OCI-LY3 (cell line): Measurements from ENCODE around the gene COPB2.

Source experiments
- EZH2phosphoT487 ChIP-seq: fragments of 200-600 bp; shearing (Covaris generic); IDR thresholded peaks from 2 replicates; pipeline ENCODE4 v1.6.1; 2018; ENCODE audit warnings: antibody characterized with exemption, mixed run types, low read depth
- TF ChIP-seq, protein P1 (sequence below): fragments of 200-600, 300-600 bp; sonication (generic); IDR thresholded peaks from 2 replicates; pipeline ENCODE4 v1.5.1; 2014; ENCODE audit warnings: antibody characterized with exemption, low read length, low read depth

DNA sequence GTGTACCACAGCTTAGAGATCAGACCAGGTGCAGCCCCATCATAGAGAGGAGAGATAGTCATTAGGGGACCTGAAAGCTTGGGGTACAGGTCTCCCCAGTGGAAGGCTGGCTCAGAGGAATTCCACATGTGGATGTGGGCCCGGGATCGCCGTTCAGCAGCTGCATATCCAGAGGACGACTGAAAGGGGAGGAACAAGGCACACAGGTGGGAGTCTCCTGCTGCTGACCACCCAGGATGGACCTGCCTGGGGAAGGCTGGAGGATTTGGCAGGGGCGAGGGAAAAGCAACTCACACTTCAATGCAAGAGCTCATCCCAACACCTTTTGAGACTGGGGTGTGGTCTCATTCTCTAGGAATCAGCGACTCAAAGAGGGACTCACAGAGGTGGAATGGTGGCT is 70.6 kb downstream of the COPB2 start:
- TF ChIP-seq, protein P1, sequence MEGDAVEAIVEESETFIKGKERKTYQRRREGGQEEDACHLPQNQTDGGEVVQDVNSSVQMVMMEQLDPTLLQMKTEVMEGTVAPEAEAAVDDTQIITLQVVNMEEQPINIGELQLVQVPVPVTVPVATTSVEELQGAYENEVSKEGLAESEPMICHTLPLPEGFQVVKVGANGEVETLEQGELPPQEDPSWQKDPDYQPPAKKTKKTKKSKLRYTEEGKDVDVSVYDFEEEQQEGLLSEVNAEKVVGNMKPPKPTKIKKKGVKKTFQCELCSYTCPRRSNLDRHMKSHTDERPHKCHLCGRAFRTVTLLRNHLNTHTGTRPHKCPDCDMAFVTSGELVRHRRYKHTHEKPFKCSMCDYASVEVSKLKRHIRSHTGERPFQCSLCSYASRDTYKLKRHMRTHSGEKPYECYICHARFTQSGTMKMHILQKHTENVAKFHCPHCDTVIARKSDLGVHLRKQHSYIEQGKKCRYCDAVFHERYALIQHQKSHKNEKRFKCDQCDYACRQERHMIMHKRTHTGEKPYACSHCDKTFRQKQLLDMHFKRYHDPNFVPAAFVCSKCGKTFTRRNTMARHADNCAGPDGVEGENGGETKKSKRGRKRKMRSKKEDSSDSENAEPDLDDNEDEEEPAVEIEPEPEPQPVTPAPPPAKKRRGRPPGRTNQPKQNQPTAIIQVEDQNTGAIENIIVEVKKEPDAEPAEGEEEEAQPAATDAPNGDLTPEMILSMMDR = no peak
- TF ChIP-seq EZH2phosphoT487 = no peak
